ENCODE results near the gene LRRC39. TPM values are rescaled to one million over a fixed set of nuclear protein-coding genes. Genes with fewer than 3 reads are reported as not detected.

The LRRC39 gene
- 0.38 TPM in 1 of 2 replicates, not detected in the other for total RNA-seq

DNA sequence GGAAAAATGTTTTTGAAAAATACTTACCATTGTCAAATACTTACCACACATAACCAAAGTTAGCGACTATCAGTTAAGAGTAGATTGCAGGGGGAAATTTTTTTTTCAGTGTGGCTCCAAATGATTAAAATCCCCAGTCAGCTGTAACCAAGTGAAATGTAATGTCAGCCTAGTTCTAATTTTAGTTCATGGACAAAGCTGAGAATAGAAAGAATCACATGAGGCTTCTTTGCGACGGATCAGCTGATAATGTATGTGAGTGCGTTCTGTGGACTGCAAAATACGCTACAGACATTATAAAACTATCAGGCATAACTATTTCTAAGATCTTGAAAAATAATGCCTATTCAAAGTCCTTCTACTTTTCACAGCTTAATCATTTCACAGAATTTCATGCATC lies at the start of gene LRRC39:
Gene LRRC39 (minus strand): TSS at position 166 of the 400 bp plus-strand sequence. CDS start 9,740 bp downstream, outside the sequence.

DNA sequence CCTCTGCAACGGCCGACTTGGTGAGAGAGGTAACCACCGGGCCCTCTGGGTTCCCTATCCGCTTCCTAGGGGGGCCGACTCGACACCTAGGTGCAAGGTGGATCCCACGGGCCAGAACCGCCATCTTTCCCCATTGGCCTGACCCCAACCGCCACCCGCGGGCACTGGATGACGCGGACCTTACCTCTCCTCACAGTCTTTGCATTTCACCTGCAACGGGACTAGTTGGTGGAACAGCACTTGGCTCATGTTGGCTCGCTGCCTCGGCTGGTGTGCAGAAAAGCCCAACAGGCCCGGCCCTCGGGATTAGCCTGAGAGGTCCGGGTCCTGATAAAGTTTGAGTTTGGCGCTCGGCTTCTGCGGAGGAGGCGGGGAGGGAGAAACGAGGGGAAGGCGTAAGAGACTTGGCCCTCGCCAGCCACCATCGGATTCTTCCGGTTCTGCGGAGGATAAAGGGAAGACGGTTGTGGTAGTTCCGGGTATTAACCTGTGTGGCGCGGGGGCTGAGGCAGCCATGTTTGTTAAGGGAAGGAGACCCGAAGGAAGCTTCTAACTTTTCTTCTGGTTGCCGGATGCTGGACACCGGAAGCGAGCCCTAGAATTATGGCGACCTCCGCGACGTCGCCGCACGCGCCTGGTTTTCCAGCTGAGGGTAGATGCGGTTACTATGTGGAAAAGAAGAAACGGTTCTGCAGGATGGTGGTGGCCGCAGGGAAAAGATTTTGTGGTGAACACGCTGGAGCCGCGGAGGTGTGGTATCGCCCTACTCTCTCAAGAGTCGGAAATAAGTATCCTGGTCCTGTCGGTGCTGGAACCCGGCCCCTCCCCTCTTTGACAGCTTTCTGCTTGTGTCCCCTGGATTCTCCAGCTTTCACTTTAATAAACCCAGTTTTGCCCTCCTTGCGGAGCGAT lies 45.2 kb downstream of the LRRC39 start, which contains the start of the genes SASS6 and TRMT13:
Gene SASS6 (minus strand): TSS at position 365 of the 912 bp plus-strand sequence. CDS start 116 bp downstream, at position 249.
Gene TRMT13 (plus strand): TSS at position 598 of the 912 bp plus-strand sequence. CDS start 6 bp downstream, at position 604.

Other genes with a start within 250 kb of the LRRC39 start
- 6.6 and 12.5 TPM in 2 replicates for gene SLC35A3, start 208.3 kb downstream of the LRRC39 start, total RNA-seq
- 0.51 and 4.2 TPM in 2 replicates for gene SASS6, start 45.3 kb downstream of the LRRC39 start, total RNA-seq
- 2.6 and 3.9 TPM in 2 replicates for gene TRMT13, start 45.1 kb downstream of the LRRC39 start, total RNA-seq
- gene DBT, start 71.6 kb upstream of the LRRC39 start, total RNA-seq, result 1.6 and 3.5 TPM in 2 replicates
- gene RTCA, start 88.0 kb upstream of the LRRC39 start, total RNA-seq, result 21.0 and 24.1 TPM in 2 replicates
- 4.2 and 6.5 TPM in 2 replicates for gene CDC14A, start 174.2 kb upstream of the LRRC39 start, total RNA-seq

Data from mesangial cell (primary cell).